HepG2 (cell line): ENCODE data around the gene TRIM36. TPM values are rescaled to one million over a fixed set of nuclear protein-coding genes. Genes with fewer than 3 reads are reported as not detected.

ENCODE experiments used
- ATAC-seq: fragments of 200-7000 bp; cut with Tn5 transposase; 3 replicates; pipeline ENCODE4 v1.9.1; 2020; ENCODE audit warnings: mild to moderate bottlenecking, moderate library complexity
- BruUV-seq: library from RNA; stranded (reverse); fragments of 400-500 nt; replicated peaks from 2 replicates; lab custom pipeline; 2021; lab: Mats Ljungman, UMichigan
- CTCF ChIA-PET: fragments of 300-600 bp; formaldehyde crosslinking; extraction: SDS; loops from one replicate; lab custom pipeline; 2021; ENCODE audit warnings: low total read pairs, inconsistent platforms, low intra/inter-chr PET ratio; lab: Yijun Ruan, JAX
- POLR2A ChIA-PET: fragments of 350-600 bp; sonication (Branson Sonifier 250); formaldehyde crosslinking; loops from one replicate; lab custom pipeline; 2020; ENCODE audit warnings: antibody characterized with exemption, inconsistent platforms; lab: Yijun Ruan, JAX
- DNase-seq: peaks from one replicate; pipeline ENCODE4 v3.0.0-alpha.2; 2015; ENCODE audit warnings: low spot score
- FAIRE-seq: peaks from 3 replicates; lab custom pipeline; 2011; peaks lifted over from hg19 to GRCh38; lab: Jason Lieb, UNC
- H2AFZ ChIP-seq: one replicate; pipeline ENCODE4 v1.6.1; 2011; ENCODE audit warnings: low read length, inconsistent platforms
- H3K27ac ChIP-seq: fragments of 300-600 bp; 3 replicates; pipeline ENCODE4 v1.8.0; 2011; ENCODE audit warnings: mixed run types, mild to moderate bottlenecking, mixed read lengths, low read length, inconsistent platforms; ENCODE audit not compliant: insufficient read depth; ENCODE audit errors: extremely low read length
- H3K27me3 ChIP-seq, 2 experiments: fragments of 200-600 bp in 1 of 2; 2 replicates in 1 of 2; 3 replicates in 1 of 2; pipeline versions ENCODE4 v1.6.0 to v1.8.0; 2011; ENCODE audit warnings: low read length in 2 of 2, mild to moderate bottlenecking in 2 of 2, moderate library complexity in 2 of 2, inconsistent platforms in 1 of 2; ENCODE audit not compliant: insufficient read depth in 2 of 2, control insufficient read depth in 1 of 2
- H3K36me3 ChIP-seq, 2 experiments: fragments of 200-600 bp in 1 of 2; replicated peaks in 1 of 2; 2 replicates in 1 of 2; 3 replicates in 1 of 2; pipeline versions ENCODE4 v1.5.1 to v1.8.0; 2011; ENCODE audit warnings: low read length in 2 of 2, inconsistent platforms in 1 of 2; ENCODE audit not compliant: insufficient read depth in 2 of 2, control insufficient read depth in 1 of 2
- H3K4me1 ChIP-seq: 2 replicates; pipeline ENCODE4 v1.5.1; 2012; ENCODE audit warnings: low read length, inconsistent platforms; ENCODE audit not compliant: insufficient read depth
- H3K4me2 ChIP-seq: 2 replicates; pipeline ENCODE4 v1.6.0; 2011; ENCODE audit warnings: low read depth, low read length, inconsistent platforms
- H3K4me3 ChIP-seq, 3 experiments: fragments of 200-600 bp in 1 of 3; sonication (generic), shearing (Covaris generic) in 1 of 3; replicated peaks in 1 of 3; 2 replicates each; pipeline ENCODE4 v1.5.1; 2011 to 2016; ENCODE audit warnings: low read length in 3 of 3, inconsistent platforms in 2 of 3, low read depth in 2 of 3, mild to moderate bottlenecking in 2 of 3, control low read depth in 1 of 3, mixed read lengths in 1 of 3; ENCODE audit not compliant: insufficient read depth in 1 of 3
- H3K79me2 ChIP-seq: one replicate; pipeline ENCODE4 v1.6.1; 2011; ENCODE audit warnings: low read length, inconsistent platforms; ENCODE audit not compliant: insufficient read depth
- H3K9ac ChIP-seq: 2 replicates; pipeline ENCODE4 v1.6.0; 2011; ENCODE audit warnings: mild to moderate bottlenecking, low read depth, low read length, inconsistent platforms; ENCODE audit not compliant: insufficient read depth
- H3K9me3 ChIP-seq: 2 replicates; pipeline ENCODE4 v1.5.1; 2012; ENCODE audit warnings: mild to moderate bottlenecking, low read length
- H4K20me1 ChIP-seq: 2 replicates; pipeline ENCODE4 v1.6.0; 2011; ENCODE audit warnings: inconsistent platforms, mild to moderate bottlenecking, low read length, moderate library complexity; ENCODE audit not compliant: insufficient read depth
- ADNP ChIP-seq: sonication (generic); formaldehyde crosslinking; IDR thresholded peaks from 2 replicates; pipeline ENCODE4 v1.4.0; 2020; ENCODE audit warnings: missing genetic modification reagents
- AGO1 ChIP-seq: fragments of 200-400 bp; formaldehyde crosslinking; IDR thresholded peaks from 2 replicates; pipeline ENCODE4 v1.6.1; 2017; ENCODE audit warnings: mild to moderate bottlenecking, low read depth, low read length, moderate library complexity; ENCODE audit not compliant: poor library complexity, severe bottlenecking
- CHCHD3 ChIP-seq: sonication (generic); formaldehyde crosslinking; IDR thresholded peaks from 2 replicates; pipeline ENCODE4 v1.8.0; 2022; ENCODE audit warnings: mild to moderate bottlenecking, missing genetic modification reagents, moderate library complexity
- EEA1 ChIP-seq: sonication (generic); formaldehyde crosslinking; IDR thresholded peaks from 2 replicates; pipeline ENCODE4 v1.5.1; 2020; ENCODE audit warnings: mild to moderate bottlenecking, missing genetic modification reagents, borderline replicate concordance
- GABPA ChIP-seq, 2 experiments: IDR thresholded peaks; 2 replicates each; pipeline ENCODE4 v1.6.1; 2011 to 2016; ENCODE audit warnings: low read depth in 2 of 2, low read length in 1 of 2, missing biosample characterization in 1 of 2, missing genetic modification characterization in 1 of 2
- HNRNPLL ChIP-seq: fragments of 200-400 bp; formaldehyde crosslinking; IDR thresholded peaks from 2 replicates; pipeline ENCODE4 v1.6.1; 2017; ENCODE audit warnings: mild to moderate bottlenecking, low read depth, low read length; ENCODE audit not compliant: poor library complexity, severe bottlenecking
- PHF5A ChIP-seq: IDR thresholded peaks from one replicate; pipeline ENCODE4 v1.6.1; 2018; ENCODE audit warnings: low read depth, missing genetic modification reagents; ENCODE audit not compliant: unreplicated experiment
- SYNCRIP ChIP-seq: fragments of 200-400 bp; formaldehyde crosslinking; IDR thresholded peaks from 2 replicates; pipeline ENCODE4 v1.6.1; 2018; ENCODE audit warnings: mild to moderate bottlenecking, low read depth, low read length; ENCODE audit not compliant: insufficient read depth
- YY1 ChIP-seq: IDR thresholded peaks from 2 replicates; pipeline ENCODE4 v1.6.1; 2011; ENCODE audit warnings: low read length, low read depth, moderate library complexity, mild to moderate bottlenecking; ENCODE audit not compliant: insufficient read depth, insufficient replicate concordance
- ZNF10 ChIP-seq: sonication (generic); formaldehyde crosslinking; IDR thresholded peaks from 2 replicates; pipeline ENCODE4 v1.4.0; 2020; ENCODE audit warnings: mild to moderate bottlenecking, low read depth, missing genetic modification reagents, borderline replicate concordance
- ZNF333 ChIP-seq: sonication (generic); formaldehyde crosslinking; IDR thresholded peaks from 2 replicates; pipeline ENCODE4 v1.4.0; 2020; ENCODE audit warnings: mild to moderate bottlenecking, missing genetic modification reagents, borderline replicate concordance
- ZNF543 ChIP-seq: sonication (generic); formaldehyde crosslinking; IDR thresholded peaks from 2 replicates; pipeline ENCODE4 v1.4.0; 2020; ENCODE audit warnings: mild to moderate bottlenecking, missing genetic modification reagents
- ZNF615 ChIP-seq: sonication (generic); formaldehyde crosslinking; IDR thresholded peaks from 2 replicates; pipeline ENCODE4 v1.5.0; 2020; ENCODE audit warnings: mild to moderate bottlenecking, missing genetic modification reagents, borderline replicate concordance
- ZNF878 ChIP-seq: sonication (generic); formaldehyde crosslinking; IDR thresholded peaks from 2 replicates; pipeline ENCODE4 v1.8.1; 2023; ENCODE audit warnings: mild to moderate bottlenecking, missing genetic modification reagents, moderate library complexity
- WGBS: methylation state at CpG from one replicate; pipeline ENCODE4 v1.1.6; 2017; ENCODE audit warnings: low lambda C conversion rate; 5-methylcytosine and 5-hydroxymethylcytosine counted together
- in situ Hi-C: cut with HindIII; loops from 2 replicates; pipeline ENCODE4 v1.10.0; 2017; ENCODE audit warnings: low pct_unique_long_range_greater_than_20kb; ENCODE audit not compliant: extremely low pct_ligation_motif_present
- intact Hi-C: fragments of 100-400 bp; cut with micrococcal nuclease; formaldehyde crosslinking; loops from one replicate; pipeline ENCODE4 v1.10.0; 2022; ENCODE audit not compliant: unreplicated experiment
- polyA plus RNA-seq, 8 experiments: library from polyadenylated mRNA; depleted of rRNA in 3 of 8; stranded (reverse) in 7 of 8; unstranded in 1 of 8; fragments of >200 nt; fragmentation: Illumina TruSeq in 4 of 8; extraction: Trizol in 4 of 8; gene quantifications; 2 replicates each; pipeline versions ENCODE4 v1.2.1 to v1.2.3, GENCODE V29; 2011 to 2016; ENCODE audit warnings: low read depth in 4 of 8, missing spikeins in 1 of 8, mixed read lengths in 1 of 8; ENCODE audit not compliant: insufficient read depth in 1 of 8
- total RNA-seq, 5 experiments: library from RNA; depleted of rRNA; stranded (reverse); fragments of >200 nt; fragmentation: Illumina TruSeq; extraction: Trizol; gene quantifications; 2 replicates each; pipeline ENCODE4 v1.2.3, GENCODE V29; 2016; ENCODE audit warnings: low read depth in 1 of 5
- TF ChIP-seq, protein P1 (sequence below): sonication (generic); formaldehyde crosslinking; IDR thresholded peaks from 2 replicates; pipeline ENCODE4 v1.4.0; 2020; ENCODE audit warnings: mild to moderate bottlenecking, missing genetic modification reagents

TRIM36 gene
- total and polyA plus RNA-seq, 2 of the 13 experiments (the other 11 are each of a cell fraction or from before 2014, with no cell fraction given), result 1.7 to 2.4 TPM

GRCh38 chr5:115168829-115169486 lies 750 bp downstream of the TRIM36 start (continued):
- TF ChIP-seq EEA1 (CRISPR knock-in tag) (no peak), PHF5A (no peak), ZNF615 (CRISPR knock-in tag) (0 out of 2 replicates have a peak, but pooled peaks have one; percentile 66), HNRNPLL (no peak), AGO1 (peak; percentile 6), ZNF333 (CRISPR knock-in tag) (no peak), GABPA (IDR thresholded peaks at IDR 0.05; ENCODE audit: low read depth, low read length) (no peak), GABPA (CRISPR knock-in tag; IDR thresholded peaks at IDR 0.05; ENCODE audit: low read depth) (no peak), YY1 (no peak)
- TF ChIP-seq, protein P1, sequence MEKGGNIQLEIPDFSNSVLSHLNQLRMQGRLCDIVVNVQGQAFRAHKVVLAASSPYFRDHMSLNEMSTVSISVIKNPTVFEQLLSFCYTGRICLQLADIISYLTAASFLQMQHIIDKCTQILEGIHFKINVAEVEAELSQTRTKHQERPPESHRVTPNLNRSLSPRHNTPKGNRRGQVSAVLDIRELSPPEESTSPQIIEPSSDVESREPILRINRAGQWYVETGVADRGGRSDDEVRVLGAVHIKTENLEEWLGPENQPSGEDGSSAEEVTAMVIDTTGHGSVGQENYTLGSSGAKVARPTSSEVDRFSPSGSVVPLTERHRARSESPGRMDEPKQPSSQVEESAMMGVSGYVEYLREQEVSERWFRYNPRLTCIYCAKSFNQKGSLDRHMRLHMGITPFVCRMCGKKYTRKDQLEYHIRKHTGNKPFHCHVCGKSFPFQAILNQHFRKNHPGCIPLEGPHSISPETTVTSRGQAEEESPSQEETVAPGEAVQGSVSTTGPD (CRISPR knock-in tag), result no peak

- in situ Hi-C loops (no loop called here), intact Hi-C loops (no loop called here)
- no peaks in the 10 kb centered on the region for H3K36me3 ChIP-seq
- H2AFZ ChIP-seq, result no peak overlapping the region
- FAIRE-seq, result no peak
- no peak overlapping the region for H3K27ac ChIP-seq
- peaks cover 0 to 13% of the 10 kb centered on the region in 2 experiments; a peak in 2 of 5 replicates for H3K27me3 ChIP-seq
- CTCF ChIA-PET, result no interaction called here
- H3K4me3 ChIP-seq, result no peak overlapping the region
- WGBS, result 88% methylated on average over 3 of the region's 12 CpGs
- ATAC-seq, result no peak
- no peaks in the 10 kb centered on the region for H3K79me2 ChIP-seq
- BruUV-seq, result no TSS peak
- no peaks in the 10 kb centered on the region for H4K20me1 ChIP-seq
- no peak overlapping the region for H3K9ac ChIP-seq
- POLR2A ChIA-PET, result no interaction called here
- H3K4me2 ChIP-seq, result no peak overlapping the region
- peaks cover 20% of the 10 kb centered on the region; the same call in 1 of the 2 replicates for H3K9me3 ChIP-seq
- DNase-seq, result no peak
- peaks cover 17% of the 10 kb centered on the region for H3K4me1 ChIP-seq
- no peak for TF ChIP-seq ADNP
- TF ChIP-seq SYNCRIP, result no peak
- no peak for TF ChIP-seq ZNF543 (CRISPR knock-in tag)
- TF ChIP-seq ZNF10 (CRISPR knock-in tag), result no peak
- no peak for TF ChIP-seq ZNF878 (CRISPR knock-in tag)
- TF ChIP-seq CHCHD3, result no peak
Observed at GRCh38 chr5:115166744-115167393, 2.8 kb downstream of the TRIM36 start.
